ENCODE results near the gene NRF1.
"Not testable (repeated sequence)": the region's sequence is repeated elsewhere in the genome, so short reads cannot be mapped to it uniquely, and the experiment has no call there.

Gene NRF1

GRCh38 chr7:129667551-129667950, 56.0 kb downstream of the NRF1 start:
- DNase-seq = no peak
- in situ Hi-C loops (cut with HindIII; ENCODE audit: low pct_ligation_motif_present, low pct_unique_long_range_greater_than_20kb, low sequenced_read_pairs) = loop anchor here (25.0 kb wide), 1 partner anchor 145 kb away; no protein-coding TSS in a partner anchor

GRCh38 chr7:129669901-129670300, 58.4 kb downstream of the NRF1 start:
- in situ Hi-C loops (cut with HindIII; ENCODE audit: low pct_ligation_motif_present, low pct_unique_long_range_greater_than_20kb, low sequenced_read_pairs) = loop anchor here (25.0 kb wide), 1 partner anchor 142 kb away; no protein-coding TSS in a partner anchor

GRCh38 chr7:129670656-129671055, 59.1 kb downstream of the NRF1 start:
- no peak for DNase-seq
- in situ Hi-C loops (cut with HindIII; ENCODE audit: low pct_ligation_motif_present, low pct_unique_long_range_greater_than_20kb, low sequenced_read_pairs) = loop anchor here (25.0 kb wide), 1 partner anchor 142 kb away; no protein-coding TSS in a partner anchor

More at GRCh38 chr7:129669901-129670300, 58.4 kb downstream of the NRF1 start:
- DNase-seq = no peak

- in situ Hi-C loops (cut with HindIII; ENCODE audit: low pct_ligation_motif_present, low pct_unique_long_range_greater_than_20kb, low sequenced_read_pairs) = loop anchor here (25.0 kb wide), 1 partner anchor 141 kb away; no protein-coding TSS in a partner anchor
- DNase-seq = no peak
Measured at GRCh38 chr7:129671266-129671665, 59.7 kb downstream of the NRF1 start.

GRCh38 chr7:129674475-129674874, 63.0 kb downstream of the NRF1 start:
- not testable (repeated sequence) for DNase-seq
- in situ Hi-C loops (cut with HindIII; ENCODE audit: low pct_ligation_motif_present, low pct_unique_long_range_greater_than_20kb, low sequenced_read_pairs) = loop anchor here (25.0 kb wide), 1 partner anchor 138 kb away; no protein-coding TSS in a partner anchor

- DNase-seq = no peak
- in situ Hi-C loops (cut with HindIII; ENCODE audit: low pct_ligation_motif_present, low pct_unique_long_range_greater_than_20kb, low sequenced_read_pairs) = no loop called here
Measured at GRCh38 chr7:129675521-129675920, 64.0 kb downstream of the NRF1 start.

GRCh38 chr7:129676017-129676897, 64.7 kb downstream of the NRF1 start:
- no peak for DNase-seq
- in situ Hi-C loops (cut with HindIII; ENCODE audit: low pct_ligation_motif_present, low pct_unique_long_range_greater_than_20kb, low sequenced_read_pairs) = no loop called here

GRCh38 chr7:129677796-129678195, 66.3 kb downstream of the NRF1 start:
- in situ Hi-C loops (cut with HindIII; ENCODE audit: low pct_ligation_motif_present, low pct_unique_long_range_greater_than_20kb, low sequenced_read_pairs) = no loop called here
- DNase-seq = no peak

- in situ Hi-C loops (cut with HindIII; ENCODE audit: low pct_ligation_motif_present, low pct_unique_long_range_greater_than_20kb, low sequenced_read_pairs) = no loop called here
- no peak for DNase-seq
Measured at GRCh38 chr7:129678606-129679005, 67.1 kb downstream of the NRF1 start.

- in situ Hi-C loops (cut with HindIII; ENCODE audit: low pct_ligation_motif_present, low pct_unique_long_range_greater_than_20kb, low sequenced_read_pairs) = no loop called here
- DNase-seq = no peak
Measured at GRCh38 chr7:129680400-129680799, 68.9 kb downstream of the NRF1 start.

GRCh38 chr7:129684777-129685176, 73.3 kb downstream of the NRF1 start:
- no peak for DNase-seq
- in situ Hi-C loops (cut with HindIII; ENCODE audit: low pct_ligation_motif_present, low pct_unique_long_range_greater_than_20kb, low sequenced_read_pairs) = no loop called here

- no peak for DNase-seq
- in situ Hi-C loops (cut with HindIII; ENCODE audit: low pct_ligation_motif_present, low pct_unique_long_range_greater_than_20kb, low sequenced_read_pairs) = no loop called here
Measured at GRCh38 chr7:129686063-129686462, 74.5 kb downstream of the NRF1 start.

GRCh38 chr7:129688503-129689222, 77.1 kb downstream of the NRF1 start:
- no peak for DNase-seq
- in situ Hi-C loops (cut with HindIII; ENCODE audit: low pct_ligation_motif_present, low pct_unique_long_range_greater_than_20kb, low sequenced_read_pairs) = no loop called here

- in situ Hi-C loops (cut with HindIII; ENCODE audit: low pct_ligation_motif_present, low pct_unique_long_range_greater_than_20kb, low sequenced_read_pairs) = no loop called here
- no peak for DNase-seq
Measured at GRCh38 chr7:129689995-129690581, 78.6 kb downstream of the NRF1 start.

GRCh38 chr7:129690701-129691100, 79.2 kb downstream of the NRF1 start:
- DNase-seq = no peak
- in situ Hi-C loops (cut with HindIII; ENCODE audit: low pct_ligation_motif_present, low pct_unique_long_range_greater_than_20kb, low sequenced_read_pairs) = no loop called here

- in situ Hi-C loops (cut with HindIII; ENCODE audit: low pct_ligation_motif_present, low pct_unique_long_range_greater_than_20kb, low sequenced_read_pairs) = no loop called here
- DNase-seq = no peak
Measured at GRCh38 chr7:129698516-129699418, 87.2 kb downstream of the NRF1 start.

GRCh38 chr7:129702316-129702715, 90.8 kb downstream of the NRF1 start:
- in situ Hi-C loops (cut with HindIII; ENCODE audit: low pct_ligation_motif_present, low pct_unique_long_range_greater_than_20kb, low sequenced_read_pairs) = no loop called here
- no peak for DNase-seq

- in situ Hi-C loops (cut with HindIII; ENCODE audit: low pct_ligation_motif_present, low pct_unique_long_range_greater_than_20kb, low sequenced_read_pairs) = no loop called here
Measured at GRCh38 chr7:129702761-129703338, 91.3 kb downstream of the NRF1 start.

More at GRCh38 chr7:129702761-129703338, 91.3 kb downstream of the NRF1 start:
- DNase-seq = no peak

Data from ACHN (cell line).